GM18867 (cell line): ENCODE measurements around the gene OTUD1.

Experiments used
- ATAC-seq: cut with Tn5 transposase; IDR thresholded peaks from one replicate; pipeline ENCODE4 v1.9.1; 2021; ENCODE audit warnings: mild to moderate bottlenecking, moderate library complexity; ENCODE audit not compliant: unreplicated experiment

OTUD1 gene

DNA sequence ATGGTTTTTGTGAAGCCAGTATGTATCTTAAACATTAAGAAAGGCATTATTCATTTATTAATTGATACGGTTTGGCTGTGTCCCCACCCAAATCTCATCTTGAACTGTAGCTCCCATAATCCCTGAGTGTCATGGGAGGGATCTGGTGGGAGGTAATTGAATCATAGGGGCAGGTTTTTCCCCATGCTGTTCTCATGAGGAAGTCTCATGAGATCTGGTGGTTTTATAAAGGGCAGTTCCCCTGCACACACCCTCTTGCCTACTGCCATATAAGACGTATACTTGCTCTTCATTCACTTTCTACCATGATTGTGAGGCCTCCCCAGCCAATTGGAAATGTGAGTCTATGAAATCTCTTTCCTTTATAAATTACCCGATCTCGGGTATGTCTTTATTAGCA lies 28.1 kb downstream of the OTUD1 start:
- no peak for ATAC-seq

DNA sequence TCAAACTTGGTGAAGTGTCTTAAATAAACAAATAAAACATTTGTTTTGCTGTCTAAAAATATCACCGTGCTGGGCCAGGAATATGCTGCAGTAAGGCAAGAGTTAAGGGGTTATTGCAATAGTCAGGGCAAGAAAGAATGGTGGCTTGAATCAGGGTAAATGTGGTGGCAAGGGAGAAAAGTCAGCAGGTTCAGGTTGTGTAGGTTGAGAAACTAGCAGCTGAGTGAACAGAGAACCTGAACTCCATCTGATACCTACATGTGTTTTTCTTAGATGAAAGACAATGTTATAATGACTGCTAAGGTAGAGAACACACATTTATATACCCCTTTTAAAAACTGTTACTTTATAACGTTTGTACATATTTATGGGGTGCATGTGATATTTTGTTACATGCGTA lies 28.7 kb downstream of the OTUD1 start:
- no peak for ATAC-seq

DNA sequence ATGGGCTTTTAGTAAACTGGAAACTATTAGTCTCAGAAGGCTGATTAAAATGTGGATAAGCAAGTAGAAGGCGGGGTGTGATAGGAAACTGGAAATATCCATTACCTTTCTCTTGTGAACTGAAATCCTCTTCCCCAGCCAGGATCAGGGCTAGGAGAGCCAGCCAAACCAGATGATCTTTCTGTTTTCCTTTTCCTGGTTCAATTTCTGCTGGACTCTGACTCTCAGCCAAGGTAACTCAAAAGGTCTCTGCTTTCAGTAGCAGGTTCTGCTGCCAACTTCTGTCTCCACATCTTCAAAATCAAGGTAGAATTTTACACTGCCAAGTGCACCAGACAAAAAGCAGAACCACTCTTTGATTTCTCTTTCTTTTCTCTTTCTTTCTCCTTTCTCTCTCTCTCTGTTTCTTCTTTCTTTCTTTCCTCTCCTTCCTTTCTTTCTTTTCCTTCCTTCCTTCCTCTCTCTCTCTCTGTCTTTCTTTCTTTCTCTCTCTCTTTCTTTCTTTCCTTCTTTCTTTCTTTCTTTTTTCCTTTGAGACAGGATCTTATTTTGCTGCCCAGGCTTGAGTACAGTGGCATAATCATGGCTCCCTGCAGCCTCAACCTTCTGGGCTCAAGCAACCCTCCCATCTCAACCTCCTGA lies 30.8 kb downstream of the OTUD1 start:
- no peak for ATAC-seq

DNA sequence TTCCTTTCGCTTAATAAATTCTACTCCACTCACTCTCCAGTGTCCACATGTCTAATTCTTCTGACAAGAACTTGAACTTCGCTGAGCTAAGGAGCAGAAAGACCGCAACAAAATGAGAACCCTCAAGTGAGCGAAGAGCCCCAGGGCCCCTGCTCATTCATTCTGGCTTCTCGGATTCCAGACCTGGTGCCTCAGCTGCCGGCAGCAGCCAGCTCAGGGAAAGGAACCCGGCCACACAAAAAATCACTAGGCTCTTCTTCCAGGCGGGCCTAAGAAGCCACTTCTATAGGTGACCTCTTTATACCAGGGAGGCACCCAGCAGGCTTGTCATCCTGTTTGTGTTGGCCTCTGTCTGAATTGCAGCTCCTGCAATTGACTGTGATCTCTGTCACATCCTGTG lies 33.3 kb downstream of the OTUD1 start:
- no peak for ATAC-seq

DNA sequence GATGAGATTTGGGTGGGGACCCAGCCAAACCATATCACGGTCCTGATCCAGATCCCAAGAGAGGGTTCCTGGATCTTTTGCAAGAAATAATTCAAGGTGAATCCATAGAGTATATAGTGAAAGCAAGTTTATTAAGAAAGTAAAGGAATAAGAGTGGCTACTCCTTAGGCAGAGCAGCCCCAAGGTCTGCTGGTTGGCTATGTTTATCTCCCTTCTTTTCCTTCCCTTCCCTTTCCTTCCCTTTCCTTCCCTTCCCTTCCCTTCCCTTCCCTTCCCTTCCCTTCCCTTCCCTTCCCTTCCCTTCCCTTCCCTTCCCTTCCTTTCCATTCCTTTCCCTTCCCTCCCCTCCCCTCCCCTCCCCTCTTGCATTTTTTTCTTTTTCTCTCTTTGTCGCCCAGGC lies 35.2 kb downstream of the OTUD1 start:
- ATAC-seq = no peak

DNA sequence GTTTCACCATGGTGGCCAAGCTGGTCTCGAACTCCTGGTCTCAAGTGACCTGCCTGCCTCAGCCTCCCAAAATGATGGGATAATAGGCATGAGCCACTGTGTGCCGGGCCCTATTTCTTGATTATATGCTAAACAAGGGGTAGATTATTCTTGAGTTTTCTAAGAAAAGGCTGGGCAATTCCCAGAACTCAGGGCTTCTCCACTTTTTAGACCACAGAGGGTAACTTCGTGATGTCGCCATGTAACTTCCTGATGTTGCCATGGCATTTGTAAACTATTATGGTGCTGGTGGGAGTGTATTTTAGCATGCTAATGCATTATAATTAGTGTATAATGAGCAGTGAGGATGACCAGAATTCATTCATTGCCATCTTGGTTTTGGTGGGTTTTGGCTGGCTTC lies 35.8 kb downstream of the OTUD1 start:
- ATAC-seq = no peak

DNA sequence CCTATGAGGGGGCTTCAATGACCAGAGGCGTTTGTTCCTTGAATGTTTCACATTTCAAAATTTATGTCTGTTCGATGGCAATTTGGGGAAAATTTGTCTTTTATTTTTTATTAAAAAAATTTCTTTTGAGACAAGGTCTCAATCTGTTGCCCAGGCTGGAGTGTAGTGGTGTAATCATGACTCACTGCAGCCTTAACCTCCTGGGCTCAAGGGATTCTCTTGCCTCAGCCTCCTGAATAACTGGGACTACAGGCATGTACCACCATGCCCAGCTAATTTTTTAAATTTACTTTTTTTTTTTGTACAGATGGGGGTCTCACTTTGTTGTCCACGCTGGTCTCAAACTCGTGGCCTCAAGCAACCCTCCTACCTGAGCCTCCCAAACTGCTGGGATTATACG lies 39.7 kb downstream of the OTUD1 start:
- no peak for ATAC-seq

DNA sequence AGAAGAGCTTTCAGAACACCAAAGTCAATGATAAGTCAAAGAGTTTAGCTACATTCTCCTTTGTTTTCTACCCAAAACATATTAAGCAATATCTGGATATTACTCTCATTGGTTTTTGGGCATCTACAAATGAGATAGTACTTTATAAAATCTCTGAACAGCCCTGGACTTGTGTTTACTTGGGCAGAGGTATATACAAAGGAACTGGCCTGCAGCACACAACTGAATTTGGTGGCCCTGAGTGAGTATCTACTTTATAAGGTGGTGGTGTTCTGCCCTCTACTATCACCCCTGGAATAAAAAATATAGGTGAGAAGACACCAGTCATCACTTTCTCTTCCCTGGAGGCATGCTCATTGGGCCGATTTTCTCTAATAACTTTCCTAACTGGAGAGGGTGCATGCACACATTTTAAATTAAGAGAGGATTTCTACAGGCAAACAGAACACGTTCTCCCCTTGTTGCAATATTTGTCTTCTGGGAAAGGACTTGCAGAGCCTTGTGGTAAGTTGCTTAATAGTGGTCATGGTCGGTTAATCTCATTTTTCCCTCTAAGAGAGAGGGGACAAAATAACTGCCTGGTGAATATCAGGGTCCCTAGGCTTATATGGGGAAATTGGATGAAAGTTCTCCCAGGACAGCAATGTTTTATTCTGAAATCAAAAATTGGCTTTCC lies 41.1 kb downstream of the OTUD1 start:
- ATAC-seq = no peak

DNA sequence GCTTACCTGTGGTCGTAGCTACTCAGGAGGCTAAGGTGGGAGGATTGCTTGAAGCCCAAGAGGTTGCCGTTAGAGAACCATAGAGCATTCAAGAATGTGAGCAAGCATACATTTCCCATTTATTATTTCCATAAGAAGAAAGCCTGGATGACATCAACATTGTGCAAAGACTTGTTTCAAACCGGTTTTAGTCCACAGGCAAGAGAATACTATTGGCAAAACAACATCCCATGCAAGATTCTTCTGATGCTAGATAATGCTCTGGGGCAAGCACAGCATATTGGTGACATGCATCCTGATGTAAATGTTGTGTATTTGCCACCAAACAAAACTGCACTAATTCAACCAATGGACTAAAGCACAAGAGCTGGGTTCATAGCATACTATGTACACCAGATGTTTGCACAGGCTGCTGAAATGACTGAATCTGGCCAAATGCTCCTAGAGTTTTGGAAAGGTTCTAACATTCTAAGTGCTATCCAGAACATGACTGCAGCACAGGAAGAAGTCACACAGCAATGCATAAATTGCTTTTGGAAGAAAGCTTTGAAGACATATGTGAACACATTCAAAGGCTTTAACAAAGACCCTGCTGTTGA lies 42.6 kb downstream of the OTUD1 start:
- no peak for ATAC-seq

DNA sequence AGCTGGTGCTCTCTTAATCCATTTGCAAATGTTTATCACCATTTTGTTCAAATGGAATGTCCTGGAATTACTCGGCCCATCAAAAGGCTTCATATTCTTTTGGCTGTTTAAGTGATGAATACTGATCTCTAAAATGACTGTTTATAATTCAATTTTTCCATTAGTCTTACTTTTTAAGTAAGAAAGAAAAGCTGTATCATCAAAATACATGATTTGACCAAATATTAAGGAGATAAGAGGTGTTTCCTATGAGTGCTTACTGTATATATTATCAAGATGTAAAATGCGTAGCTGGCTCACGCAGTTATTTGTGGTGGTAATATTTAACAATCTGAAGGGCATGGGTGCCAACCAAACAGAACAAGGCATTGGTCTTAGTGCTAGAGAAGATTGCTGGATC lies 51.2 kb downstream of the OTUD1 start:
- no peak for ATAC-seq
